ENCODE data around the gene ZMYND8.

Gene ZMYND8

GRCh38 chr20:47237715-47238114, 118.8 kb downstream of the ZMYND8 start:
- no peak overlapping the region for H3K27ac ChIP-seq
- no peak for TF ChIP-seq ZFX (IDR thresholded peaks at IDR 0.05)
- TF ChIP-seq, protein P1, sequence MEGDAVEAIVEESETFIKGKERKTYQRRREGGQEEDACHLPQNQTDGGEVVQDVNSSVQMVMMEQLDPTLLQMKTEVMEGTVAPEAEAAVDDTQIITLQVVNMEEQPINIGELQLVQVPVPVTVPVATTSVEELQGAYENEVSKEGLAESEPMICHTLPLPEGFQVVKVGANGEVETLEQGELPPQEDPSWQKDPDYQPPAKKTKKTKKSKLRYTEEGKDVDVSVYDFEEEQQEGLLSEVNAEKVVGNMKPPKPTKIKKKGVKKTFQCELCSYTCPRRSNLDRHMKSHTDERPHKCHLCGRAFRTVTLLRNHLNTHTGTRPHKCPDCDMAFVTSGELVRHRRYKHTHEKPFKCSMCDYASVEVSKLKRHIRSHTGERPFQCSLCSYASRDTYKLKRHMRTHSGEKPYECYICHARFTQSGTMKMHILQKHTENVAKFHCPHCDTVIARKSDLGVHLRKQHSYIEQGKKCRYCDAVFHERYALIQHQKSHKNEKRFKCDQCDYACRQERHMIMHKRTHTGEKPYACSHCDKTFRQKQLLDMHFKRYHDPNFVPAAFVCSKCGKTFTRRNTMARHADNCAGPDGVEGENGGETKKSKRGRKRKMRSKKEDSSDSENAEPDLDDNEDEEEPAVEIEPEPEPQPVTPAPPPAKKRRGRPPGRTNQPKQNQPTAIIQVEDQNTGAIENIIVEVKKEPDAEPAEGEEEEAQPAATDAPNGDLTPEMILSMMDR (conservative IDR thresholded peaks at IDR 0.05), result no peak

GRCh38 chr20:47236639-47236900, 119.9 kb downstream of the ZMYND8 start:
- H3K27ac ChIP-seq, result no peak overlapping the region
- no peak for TF ChIP-seq ZFX (IDR thresholded peaks at IDR 0.05)
- TF ChIP-seq, protein P1 (conservative IDR thresholded peaks at IDR 0.05), result no peak

- no peak overlapping the region for H3K27ac ChIP-seq
- TF ChIP-seq ZFX (IDR thresholded peaks at IDR 0.05), result no peak
- TF ChIP-seq, protein P1 (conservative IDR thresholded peaks at IDR 0.05), result no peak
These were observed 120.5 kb downstream of the ZMYND8 start for GRCh38 chr20:47235853-47236638.

DNA sequence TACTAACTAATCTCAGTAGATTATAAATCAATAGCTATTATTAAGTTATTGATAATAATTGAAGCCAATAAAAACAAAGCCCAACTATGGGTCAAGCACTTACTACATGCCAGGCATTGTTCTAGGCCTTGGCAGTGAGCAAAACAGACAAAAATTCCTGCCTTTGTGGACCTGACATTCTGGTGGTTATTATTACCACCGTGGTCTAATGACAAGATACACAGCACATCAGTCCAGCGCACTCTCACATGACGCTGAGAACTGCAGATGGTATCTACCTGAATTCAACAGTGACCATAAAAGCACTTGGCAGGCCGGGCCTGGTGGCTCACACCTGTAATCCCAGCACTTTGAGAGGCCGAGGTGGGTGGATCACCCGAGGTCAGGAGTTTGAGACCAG, 121.4 kb downstream of the ZMYND8 start:
- TF ChIP-seq, protein P1 (conservative IDR thresholded peaks at IDR 0.05), result no peak
- TF ChIP-seq ZFX (IDR thresholded peaks at IDR 0.05), result no peak
- H3K27ac ChIP-seq, result no peak overlapping the region

DNA sequence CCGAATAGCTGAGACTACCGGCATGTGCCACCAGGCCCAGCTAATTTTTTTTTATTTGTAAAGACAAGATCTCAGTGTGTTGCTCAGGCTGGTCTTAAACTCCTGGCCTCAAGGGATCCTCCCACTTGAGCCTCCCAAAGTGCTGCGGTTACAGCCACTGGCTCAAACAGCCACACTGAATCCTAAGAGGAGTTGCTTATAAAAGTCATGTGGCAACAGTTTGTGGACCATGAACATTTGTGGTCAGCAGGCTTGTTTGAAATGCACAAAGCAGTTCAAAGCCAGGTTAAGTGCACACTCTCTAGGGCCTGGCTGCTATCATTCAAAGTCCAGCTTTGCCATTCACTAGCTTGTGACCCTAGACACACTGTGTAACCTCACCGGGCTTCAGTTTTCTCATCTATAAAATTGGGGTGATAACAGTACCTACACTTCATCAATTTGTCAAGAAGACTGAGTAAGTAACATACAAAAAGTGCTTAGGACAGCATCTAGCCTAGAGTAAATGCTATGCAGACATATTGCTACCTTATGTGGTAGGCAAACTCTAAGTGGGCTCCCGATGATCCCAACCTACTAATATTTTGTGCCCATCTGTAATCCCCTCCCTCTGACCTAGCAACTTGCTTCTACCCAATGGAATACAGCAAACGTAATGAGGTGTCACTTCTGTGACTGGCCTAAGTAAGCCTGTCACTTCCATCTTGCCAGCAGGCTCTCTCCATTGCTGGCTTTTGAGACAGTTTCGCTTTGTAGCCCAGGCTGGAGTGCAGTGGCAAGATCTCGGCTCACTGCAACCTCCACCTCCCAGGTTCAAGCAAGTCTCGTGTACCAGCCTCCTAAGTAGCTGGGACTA, 122.9 kb downstream of the ZMYND8 start:
- TF ChIP-seq ZFX (IDR thresholded peaks at IDR 0.05), result no peak
- TF ChIP-seq, protein P1 (conservative IDR thresholded peaks at IDR 0.05), result no peak
- no peak overlapping the region for H3K27ac ChIP-seq

- no peak overlapping the region for H3K27ac ChIP-seq
- no peak for TF ChIP-seq ZFX (IDR thresholded peaks at IDR 0.05)
- TF ChIP-seq, protein P1 (conservative IDR thresholded peaks at IDR 0.05), result no peak
These were observed 124.0 kb downstream of the ZMYND8 start for GRCh38 chr20:47232518-47232917.

GRCh38 chr20:47231382-47232039, 125.0 kb downstream of the ZMYND8 start:
- TF ChIP-seq ZFX (IDR thresholded peaks at IDR 0.05), result no peak
- H3K27ac ChIP-seq, result no peak overlapping the region
